ENCODE data around the gene GRIK3.
"Not testable (repeated sequence)": the region's sequence is repeated elsewhere in the genome, so short reads cannot be mapped to it uniquely, and the experiment has no call there.

Gene GRIK3

DNA sequence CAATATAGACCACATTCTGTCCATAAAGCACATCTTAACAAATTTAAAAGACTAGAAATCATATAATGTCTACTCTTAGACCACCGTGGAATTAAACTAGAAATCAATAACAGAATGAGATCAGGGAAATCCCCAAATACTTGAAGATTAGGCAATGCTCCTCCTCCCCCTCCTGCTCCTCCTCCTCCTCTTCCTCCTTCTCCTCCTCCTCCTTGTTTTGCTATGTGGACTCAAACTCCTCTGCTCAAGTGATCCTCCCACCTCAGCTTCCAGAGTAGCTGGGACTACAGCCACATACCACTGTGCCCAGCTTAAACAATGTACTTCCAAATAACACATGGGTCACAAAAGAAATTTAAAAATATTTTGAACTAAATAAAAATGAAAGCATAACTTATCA is 134.2 kb downstream of the GRIK3 start:
- DNase-seq, result no peak

DNA sequence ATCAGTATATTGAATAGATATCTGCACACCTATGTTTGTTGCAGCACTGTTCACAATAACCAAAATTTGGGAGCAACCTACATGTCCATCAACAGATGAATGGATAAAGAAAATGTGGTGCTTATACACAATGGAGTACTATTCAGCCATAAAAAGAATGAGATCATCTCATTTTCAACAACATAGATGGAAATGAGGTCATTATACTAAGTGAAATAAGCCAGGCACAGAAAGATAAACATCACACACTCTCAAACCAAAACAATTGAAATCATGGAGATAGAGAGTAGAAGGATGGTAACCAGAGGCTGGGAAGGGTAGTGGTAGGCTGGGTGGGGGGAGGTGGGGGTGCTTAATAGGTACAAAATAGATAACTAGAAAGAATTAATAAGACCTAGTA is 136.5 kb downstream of the GRIK3 start:
- DNase-seq, result not testable (repeated sequence)

DNA sequence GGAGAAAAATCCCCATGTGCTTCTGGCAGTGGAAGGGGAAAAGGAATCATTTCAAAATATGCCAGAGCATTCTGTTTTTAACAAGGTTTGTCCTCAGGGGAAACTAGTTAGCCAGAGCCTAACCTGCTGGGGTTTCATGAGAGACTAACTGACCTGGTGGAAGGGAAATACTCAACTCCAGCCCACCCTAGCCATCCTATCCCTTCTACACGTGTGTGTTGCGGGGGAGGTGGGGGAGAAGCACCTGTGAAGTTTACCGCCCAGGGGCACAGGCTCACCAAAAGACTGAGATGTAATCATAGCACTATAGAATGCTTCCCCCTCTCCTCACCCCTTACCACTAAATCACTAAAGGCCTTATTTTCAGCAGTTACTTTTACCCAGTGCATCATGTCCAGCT is 139.5 kb downstream of the GRIK3 start:
- no peak for DNase-seq

DNA sequence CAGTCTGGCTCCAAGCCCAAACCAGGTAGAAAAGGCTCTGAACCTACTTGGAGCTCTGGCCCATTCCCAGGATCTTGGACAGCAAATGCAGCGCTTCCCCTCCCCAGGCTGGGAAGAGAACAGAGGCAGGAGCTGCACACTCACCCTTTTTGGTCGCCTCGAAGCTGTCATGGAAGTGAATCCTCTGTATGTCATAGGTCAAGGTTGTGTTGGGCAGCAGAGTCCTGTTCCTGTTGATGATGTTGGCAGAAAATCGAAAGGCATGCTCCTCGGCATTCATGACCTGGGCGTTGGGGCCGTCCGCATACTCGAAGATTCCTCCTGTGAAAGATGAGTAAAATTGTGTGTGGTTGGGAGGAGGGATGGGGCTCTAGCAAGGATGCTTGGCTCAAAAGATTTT is 143.5 kb downstream of the GRIK3 start:
- no peak for DNase-seq

DNA sequence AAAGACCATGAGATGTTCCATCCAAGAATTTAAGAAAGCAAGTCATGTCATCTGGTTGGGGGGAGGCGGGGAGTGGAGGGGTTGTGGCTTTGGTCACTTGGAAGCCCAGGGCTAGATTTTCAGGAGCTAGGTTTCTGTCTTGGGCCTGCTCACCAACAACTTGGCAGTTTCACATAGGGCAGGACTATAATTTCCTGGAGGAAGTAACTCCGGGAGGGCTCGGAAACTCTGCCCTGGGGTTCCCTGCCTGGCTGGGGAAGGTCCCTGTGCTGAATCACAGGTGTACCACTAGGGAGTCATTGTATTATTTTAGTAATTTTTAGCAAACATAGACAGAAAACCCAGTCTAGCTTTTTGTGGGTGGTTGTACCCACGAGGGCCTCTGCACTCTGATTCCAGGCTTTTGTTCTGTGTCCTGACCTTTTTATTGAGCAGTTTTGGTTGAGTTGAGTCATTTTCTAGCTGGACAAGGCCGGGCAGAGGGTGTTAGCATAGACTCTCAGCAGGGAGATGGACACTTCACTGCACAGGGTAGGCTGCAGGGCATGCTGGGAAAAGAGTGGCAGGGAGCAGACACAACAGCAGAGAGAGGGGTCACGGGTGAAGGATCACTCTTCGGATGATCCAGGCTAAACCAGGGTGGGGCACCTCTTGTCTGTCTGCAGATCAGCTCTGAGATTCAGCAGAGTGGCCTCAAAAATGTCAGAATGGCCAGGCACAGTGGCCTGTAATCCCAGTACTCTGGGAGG is 144.7 kb downstream of the GRIK3 start:
- no peak for DNase-seq

DNA sequence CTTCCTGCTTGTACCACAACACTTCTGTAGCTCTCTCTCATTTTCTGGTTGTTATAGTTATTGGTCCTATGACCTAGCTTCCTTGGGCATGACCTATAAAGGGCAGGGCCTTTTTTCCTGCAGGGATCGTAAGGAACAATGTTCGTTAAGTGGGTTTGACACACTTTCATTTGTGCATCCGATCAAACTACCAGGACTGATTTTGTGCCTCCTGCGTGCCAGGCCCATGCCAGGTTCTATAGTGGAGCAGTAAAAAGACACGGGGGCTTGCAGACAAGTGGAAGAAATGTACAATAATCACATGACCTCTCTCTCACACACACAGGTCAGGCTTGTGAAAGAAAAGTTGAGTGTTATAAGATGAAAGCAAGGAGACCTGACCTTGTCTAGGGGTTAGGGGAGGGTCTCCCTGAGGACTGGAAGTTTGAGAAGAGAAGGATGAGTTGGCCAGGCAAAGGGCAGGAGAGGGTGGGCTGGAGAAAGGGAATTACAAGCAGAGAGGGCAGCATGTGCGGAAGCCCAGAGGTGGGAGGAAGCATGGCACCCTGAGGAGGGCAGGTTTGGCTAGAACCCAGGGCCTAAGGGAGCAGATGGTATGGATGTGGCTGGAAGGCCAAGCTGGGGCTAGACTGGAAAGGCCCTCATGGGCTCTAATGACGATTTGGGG is 145.4 kb downstream of the GRIK3 start:
- DNase-seq, result no peak

DNA sequence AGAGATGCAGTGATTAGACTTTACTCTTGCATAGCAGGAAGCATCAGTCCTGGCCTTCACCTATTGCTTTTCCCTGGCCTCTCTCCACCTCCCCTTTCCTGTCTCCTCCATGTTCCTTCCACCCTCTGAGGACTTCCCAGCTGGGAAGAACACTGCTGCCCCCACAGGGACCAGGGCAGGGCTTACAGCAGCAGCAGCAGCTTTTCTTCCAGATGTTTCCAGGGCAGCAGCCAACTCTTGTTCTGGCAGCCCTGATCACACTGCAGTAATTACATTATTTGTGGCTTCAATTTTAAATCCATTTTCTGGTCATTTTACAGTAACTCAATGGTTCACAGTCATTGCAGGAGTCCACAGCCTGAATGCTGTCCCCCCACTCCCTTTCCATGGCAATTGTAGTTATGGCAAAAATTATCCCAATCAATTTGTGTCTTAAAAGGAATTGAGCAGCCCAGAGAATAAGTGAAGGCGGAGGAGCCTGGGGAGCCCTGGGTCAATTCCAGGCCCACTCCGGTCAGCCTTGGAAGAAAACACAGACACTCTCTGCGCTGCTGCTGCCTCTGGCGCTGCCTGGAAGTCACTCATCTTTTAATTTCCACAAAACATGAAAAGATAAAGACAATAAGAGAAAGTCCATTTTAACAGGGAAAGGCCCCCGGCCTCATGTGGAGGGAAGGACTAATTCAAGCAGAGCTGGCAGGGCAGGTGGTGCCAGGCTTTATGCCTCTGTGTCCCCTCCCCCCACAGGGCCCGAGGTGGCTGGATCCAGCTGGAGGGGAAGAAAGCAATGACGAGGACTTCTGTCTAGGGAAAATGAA is 148.6 kb downstream of the GRIK3 start:
- no peak for DNase-seq

DNA sequence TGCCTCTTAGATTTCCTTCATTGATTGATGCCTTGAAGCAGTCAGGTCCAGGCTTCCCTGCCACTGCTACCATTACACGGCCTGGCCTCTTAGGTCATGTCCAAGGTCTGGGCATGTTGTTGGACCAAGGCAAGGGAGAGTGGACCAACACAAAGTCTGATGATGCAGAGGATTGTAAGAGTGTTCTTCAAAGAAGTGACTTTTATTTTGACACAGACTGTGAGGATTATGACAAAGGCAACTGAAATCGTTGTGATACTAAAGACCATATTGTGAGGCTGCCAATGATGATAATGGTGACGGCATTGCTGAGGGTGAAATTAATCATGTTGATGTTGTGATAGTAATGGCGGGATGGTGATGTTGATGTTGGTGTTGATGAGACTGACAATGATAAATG is 149.5 kb downstream of the GRIK3 start:
- DNase-seq, result no peak

DNA sequence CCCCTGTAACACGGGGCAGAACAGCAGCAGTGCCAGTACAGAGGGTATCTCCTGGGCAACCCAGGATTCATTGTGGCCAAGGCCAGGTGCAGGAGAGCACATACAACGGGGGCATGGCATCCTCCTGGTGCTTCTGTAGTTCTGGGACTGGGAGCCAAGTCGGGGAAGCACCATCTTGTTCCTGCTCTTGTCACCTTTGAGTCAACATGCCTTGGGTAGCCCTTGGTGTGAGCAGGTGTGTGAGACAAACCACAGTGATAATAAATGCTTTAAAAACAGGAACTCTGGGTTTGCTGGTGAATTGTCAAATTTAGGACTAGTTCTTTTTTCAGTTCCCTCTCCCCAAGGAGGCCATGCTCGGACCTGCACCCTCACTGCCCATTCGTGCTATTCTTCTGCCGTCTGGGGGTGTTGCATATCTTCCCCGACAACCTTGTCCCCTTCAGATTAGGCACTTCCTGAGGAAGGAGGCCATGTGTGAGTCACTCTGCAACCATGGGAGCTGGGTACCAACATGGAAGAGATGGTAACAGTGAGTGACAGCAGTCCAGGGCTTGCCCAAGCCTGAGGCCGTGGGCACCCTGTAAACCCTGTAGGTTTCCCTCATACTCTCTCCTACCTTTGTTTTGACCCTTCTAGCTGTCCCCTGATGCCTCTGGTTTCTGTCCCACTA is 150.2 kb downstream of the GRIK3 start:
- no peak for DNase-seq

DNA sequence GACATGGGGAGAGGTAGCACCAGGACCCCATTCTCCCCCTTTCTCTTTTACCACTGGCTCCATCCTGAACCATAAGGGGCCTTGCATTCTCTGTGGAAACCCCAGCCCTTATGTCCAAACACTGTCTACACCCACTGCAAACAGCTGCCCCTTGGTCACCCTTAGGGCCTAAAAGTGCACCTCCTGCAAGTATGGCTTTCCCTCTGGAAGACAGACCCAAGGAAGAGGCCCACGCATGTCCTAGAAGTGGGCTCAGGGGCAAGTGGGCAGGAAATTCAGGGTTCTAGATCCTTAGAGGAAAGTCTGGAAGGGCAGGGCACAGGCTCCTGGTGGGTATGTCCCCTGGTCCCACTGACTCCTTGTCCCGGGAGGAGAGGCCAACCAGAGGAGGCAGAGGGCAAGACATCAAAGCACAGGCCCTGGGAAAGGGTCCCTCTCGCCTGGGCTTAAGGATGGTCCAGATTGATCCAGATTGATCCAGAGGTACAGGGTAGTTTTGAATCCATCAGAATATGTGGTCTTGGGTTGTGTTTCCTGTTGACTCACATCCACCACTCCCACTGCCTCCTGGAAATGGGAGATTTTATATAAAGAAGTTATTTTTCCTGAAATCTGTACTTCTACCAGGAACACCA is 150.9 kb downstream of the GRIK3 start:
- DNase-seq, result no peak

DNA sequence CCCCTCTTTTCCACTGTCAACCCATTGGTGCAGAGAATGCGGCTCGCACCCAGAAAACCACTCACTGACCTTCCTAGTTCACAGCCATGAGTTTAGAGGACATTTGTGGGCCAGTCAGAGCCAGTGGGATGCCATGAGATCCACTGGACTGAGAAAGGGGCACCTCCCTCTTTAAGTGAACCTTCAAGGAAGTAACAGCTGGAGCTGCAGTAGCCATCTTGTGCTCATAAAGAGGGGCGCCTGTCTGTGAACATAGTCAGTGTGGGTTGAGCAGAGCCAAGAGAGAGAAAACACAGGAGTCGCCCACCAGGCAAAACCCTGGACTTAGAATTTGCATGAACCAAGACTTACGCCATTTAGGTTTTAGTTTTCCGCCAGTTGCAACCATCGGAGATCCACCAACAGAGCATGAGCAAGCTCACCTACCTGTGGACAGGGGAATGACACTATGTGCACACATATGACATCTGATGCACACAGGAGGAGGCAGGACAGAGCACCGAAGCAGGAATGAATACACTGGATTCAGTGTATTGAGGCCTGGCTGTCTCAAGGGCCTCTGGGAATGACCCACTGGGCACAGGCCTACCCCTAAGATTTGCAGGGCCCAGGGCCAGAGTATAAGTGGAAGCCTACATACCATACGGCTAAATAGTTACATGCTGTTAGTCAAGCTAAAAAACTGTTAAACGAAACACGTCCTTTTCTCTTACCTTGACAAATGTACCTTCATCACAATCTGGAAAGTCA is 151.6 kb downstream of the GRIK3 start:
- DNase-seq, result no peak

DNA sequence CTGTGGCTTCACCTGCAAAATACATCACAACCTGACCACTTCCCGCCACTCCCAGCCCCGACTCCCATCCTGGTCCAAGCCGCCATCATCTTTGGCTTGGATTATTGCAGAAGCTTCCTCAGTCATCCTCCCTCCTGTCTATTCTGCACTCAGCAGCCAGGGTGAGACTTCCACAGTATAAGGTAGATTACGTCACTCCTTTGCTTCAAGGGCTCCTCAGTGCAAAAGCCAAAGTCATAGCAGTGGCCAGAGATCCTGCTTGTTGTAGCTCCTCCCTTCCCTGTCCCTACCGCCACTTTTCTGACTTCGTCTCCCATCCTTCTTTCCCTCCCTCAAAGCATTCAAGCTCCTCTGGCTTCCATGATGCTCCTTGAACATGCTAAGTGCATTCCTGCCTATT is 152.8 kb downstream of the GRIK3 start:
- no peak for DNase-seq

DNA sequence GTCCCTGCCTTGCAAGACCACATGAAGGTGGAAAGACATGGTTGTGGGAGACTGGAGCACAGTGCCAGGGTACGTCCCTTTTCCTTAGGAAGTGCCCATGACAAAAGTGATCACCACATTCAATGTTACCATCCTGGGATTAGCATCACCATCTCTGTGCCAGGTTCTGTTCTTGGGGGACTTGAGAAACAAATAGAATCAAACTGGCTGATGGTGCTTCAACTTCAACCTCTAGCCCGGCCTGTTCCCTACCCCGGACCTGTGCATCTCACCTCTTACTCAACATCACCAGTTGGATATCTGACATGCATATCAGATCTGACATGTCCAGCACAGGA is 153.3 kb downstream of the GRIK3 start:
- no peak for DNase-seq

DNA sequence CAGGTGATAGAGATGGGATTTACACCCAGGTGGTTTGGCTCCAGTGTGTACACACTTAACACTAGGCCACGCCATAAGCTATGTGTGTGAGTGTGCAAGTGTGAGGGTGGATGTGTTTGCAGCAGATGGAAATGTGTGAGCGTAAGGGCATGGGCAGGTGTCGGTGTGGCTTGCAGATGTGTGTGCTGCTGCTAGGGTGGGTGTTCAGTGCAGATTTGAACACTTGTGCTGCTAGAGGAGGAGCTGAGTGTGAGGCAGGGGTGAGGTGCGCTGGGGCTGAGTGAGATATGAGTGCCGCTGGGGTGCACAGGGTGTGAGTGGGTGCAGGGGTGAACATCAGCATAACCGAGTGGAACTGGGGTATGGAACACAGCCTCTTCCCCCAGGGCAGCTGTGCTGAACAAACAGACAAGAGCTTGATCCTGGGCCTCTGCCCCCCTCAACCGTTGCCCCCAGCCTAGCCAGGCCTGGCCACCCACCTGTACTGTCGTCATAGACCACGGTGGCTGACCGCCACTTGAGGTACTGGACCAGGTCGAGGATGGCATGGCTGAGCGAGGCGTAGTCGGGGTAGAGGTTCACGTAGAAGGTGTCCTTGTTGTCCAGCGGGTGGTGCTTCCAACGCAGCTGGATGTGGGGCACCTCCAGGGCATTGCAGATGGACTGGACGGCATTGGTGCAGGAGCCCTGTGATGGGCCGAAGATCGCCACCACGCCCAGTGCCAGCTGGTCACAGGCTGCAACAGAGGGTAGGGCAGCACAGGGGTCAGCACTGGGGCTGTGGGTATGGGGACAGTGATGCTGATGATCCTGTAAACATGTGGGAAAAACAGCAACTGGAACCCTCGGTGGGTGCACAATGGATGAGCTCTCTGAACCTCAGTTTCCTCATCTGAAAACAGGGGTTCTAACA is 153.9 kb downstream of the GRIK3 start:
- DNase-seq, result no peak

DNA sequence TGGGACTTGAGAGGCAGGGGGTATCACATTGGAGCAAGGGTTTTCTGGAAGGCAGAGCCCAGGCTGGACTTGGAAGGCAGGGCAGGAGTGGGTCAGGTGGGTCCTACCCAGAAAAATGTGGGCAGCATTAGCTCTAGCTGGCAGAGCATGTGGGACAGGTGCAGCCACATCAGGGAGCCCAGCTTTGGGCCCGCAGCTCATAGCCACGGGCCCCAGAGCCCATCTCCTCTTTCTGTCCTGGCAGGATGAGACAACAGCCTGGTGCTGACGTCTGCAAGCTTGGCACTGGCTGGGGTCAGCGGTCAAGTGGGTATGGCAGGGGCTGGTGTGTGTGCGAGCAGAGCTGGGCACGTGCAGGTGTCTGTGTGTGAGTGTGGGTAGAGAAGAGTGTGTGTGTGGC is 154.7 kb downstream of the GRIK3 start:
- no peak for DNase-seq

DNA sequence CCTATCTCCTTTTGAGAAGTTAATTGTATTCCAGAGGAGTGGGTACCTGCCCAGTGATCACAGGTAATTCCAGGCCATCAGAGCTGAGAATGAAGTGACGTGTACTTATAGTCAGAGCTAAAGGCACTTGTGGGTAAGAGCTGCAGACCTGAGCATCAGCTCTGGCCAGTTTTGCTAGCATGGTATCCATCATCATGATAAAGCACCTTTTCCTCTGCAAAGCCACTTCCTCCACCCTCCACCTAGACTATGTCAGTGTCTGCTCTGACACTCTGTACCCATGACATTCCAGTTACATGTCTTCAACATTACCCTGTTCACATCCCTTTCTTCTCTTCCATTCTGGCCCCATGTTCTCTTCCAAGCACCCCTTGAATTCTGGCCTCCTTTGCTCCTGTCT is 157.3 kb downstream of the GRIK3 start:
- DNase-seq, result no peak

DNA sequence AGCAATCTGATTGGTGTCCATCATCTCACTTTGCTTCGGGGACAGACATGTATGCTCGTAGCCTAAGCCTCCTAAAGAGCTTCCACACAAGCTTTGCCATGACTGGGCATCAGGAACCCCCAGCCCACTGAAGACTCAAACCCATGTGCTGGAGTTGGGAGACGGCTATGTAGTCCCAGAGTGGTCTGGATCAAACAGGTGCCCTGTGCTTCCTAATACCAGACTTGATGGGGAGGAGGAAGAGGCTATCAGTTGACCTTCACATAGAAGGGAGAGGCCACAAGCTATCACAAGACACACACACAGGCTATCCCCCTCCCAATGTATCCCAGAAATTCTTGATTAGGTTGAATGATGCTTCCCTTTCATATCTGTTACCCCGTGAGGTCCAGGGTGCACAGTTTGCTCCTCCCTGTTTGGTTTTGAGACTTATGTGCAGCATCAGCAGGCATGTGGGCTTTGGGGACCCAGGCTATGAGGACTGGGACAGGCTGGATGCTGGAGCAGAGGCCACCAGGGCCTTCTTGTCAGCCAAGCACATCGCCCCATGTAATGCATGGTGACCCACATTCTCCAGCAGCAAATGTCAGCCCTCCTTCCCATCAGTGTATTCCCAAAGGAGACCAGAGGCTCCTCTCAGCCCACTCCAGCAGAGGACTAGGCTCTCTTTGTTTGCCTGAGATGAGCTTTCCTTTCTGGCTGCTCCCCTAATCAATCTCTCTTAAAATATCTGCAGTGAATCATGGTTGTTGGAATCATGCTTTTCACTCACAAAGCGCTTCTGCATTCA is 159.8 kb downstream of the GRIK3 start:
- no peak for DNase-seq

DNA sequence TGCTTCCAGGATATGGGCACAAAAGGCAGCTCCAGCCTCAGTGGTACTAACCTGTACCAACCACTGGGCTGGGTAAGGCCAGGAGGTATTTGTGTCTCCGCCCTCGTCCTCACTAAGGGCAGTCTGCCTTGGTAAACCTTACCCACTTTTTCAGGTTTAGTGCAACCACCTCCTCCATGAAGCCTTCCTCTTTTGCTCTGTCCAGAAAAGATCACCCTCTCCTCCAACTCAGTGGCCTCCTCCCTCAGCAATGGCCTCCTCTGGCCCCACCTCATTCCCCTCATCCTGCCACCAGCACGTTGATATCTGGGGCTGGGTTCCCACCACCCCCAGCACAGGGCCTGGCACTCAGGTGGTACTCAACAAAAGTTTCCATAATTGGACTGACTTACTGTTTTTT is 161.5 kb downstream of the GRIK3 start:
- no peak for DNase-seq

DNA sequence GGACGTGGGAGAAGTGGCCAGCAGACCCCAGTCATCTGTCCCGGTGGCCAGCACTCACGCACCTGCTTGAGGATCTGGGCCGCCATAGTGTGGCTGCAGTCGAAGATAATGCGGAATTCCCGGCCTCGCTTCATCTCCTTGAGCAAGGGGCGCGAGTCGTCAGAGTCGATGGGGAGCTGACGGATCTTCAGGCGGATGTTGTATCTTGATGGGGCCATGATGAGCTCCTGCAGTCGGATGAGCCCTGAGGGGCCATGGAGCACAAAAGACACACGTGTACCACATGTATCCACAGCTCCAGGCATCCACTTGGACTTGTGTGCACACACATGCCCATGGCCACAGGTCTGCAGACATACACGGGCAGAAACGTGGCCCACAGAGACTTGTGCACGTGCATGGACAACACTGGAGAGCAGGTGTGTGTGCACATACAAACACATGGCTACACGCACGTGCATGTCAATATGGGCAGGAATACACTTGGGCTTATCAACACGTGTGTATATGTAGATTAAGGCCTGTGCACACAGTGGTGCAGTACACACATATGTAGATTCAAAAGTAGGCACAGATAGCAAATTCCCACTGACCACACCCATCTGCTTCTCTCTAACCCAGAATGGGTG is 162.1 kb downstream of the GRIK3 start:
- no peak for DNase-seq

All from amniotic stem cell (primary cell).